ENCODE data around the gene CEP76. TPM values are rescaled to one million over a fixed set of nuclear protein-coding genes. Genes with fewer than 3 reads are reported as not detected.

The CEP76 gene
- 6.6 TPM for polyA plus RNA-seq (2012; ENCODE audit: insufficient read length, low read depth)

GRCh38 chr18:12702221-12703095 lies at the start of gene CEP76, which contains the start of gene PSMG2:
Gene CEP76 (minus strand): TSS chr18:12702723. CDS start chr18:12702548, 175 bp downstream.
Gene PSMG2 (plus strand): TSS chr18:12703042. CDS start chr18:12703108, 66 bp downstream.
- TF ChIP-seq SIN3A (IDR thresholded peaks at IDR 0.05; ENCODE audit: borderline replicate concordance, insufficient read depth, low read length) (peak; percentile 30; the same call in 1 of the 2 replicates), TAF1 (IDR thresholded peaks at IDR 0.05; ENCODE audit: borderline replicate concordance, insufficient read depth, low read length) (peak; percentile 85; the same call in 1 of the 2 replicates), FOXP2 (optimal IDR thresholded peaks at IDR 0.05; ENCODE audit: borderline replicate concordance, extremely low read depth, extremely low read length, insufficient read depth) (peak; percentile 69), POLR2AphosphoS5 (IDR thresholded peaks at IDR 0.05; ENCODE audit: low read depth, low read length) (peak; percentile 77; the same call in 1 of the 2 replicates), REST (IDR thresholded peaks at IDR 0.05; ENCODE audit: insufficient read depth in 1 of 2, low read depth in 2 of 2, low read length in 2 of 2) (0 out of 4 replicates have a peak, but pooled peaks of 1 of the 2 experiments have one; percentile 29)

GRCh38 chr18:12751891-12752290 lies 49.4 kb upstream of the CEP76 start:
- TF ChIP-seq TAF1 (IDR thresholded peaks at IDR 0.05; ENCODE audit: borderline replicate concordance, insufficient read depth, low read length) (no peak), POLR2AphosphoS5 (IDR thresholded peaks at IDR 0.05; ENCODE audit: low read depth, low read length) (no peak), SIN3A (IDR thresholded peaks at IDR 0.05; ENCODE audit: borderline replicate concordance, insufficient read depth, low read length) (no peak), REST (IDR thresholded peaks at IDR 0.05; ENCODE audit: insufficient read depth in 1 of 2, low read depth in 2 of 2, low read length in 2 of 2) (no peak), FOXP2 (optimal IDR thresholded peaks at IDR 0.05; ENCODE audit: borderline replicate concordance, extremely low read depth, extremely low read length, insufficient read depth) (no peak)

- no peak for TF ChIP-seq TAF1 (IDR thresholded peaks at IDR 0.05; ENCODE audit: borderline replicate concordance, insufficient read depth, low read length)
- TF ChIP-seq REST (IDR thresholded peaks at IDR 0.05; ENCODE audit: insufficient read depth in 1 of 2, low read depth in 2 of 2, low read length in 2 of 2): no peak
- no peak for TF ChIP-seq SIN3A (IDR thresholded peaks at IDR 0.05; ENCODE audit: borderline replicate concordance, insufficient read depth, low read length)
- TF ChIP-seq POLR2AphosphoS5 (IDR thresholded peaks at IDR 0.05; ENCODE audit: low read depth, low read length): no peak
- no peak for TF ChIP-seq FOXP2 (optimal IDR thresholded peaks at IDR 0.05; ENCODE audit: borderline replicate concordance, extremely low read depth, extremely low read length, insufficient read depth)
Measured at GRCh38 chr18:12751503-12751884, 49.0 kb upstream of the CEP76 start.

- TF ChIP-seq SIN3A (IDR thresholded peaks at IDR 0.05; ENCODE audit: borderline replicate concordance, insufficient read depth, low read length) (no peak), REST (IDR thresholded peaks at IDR 0.05; ENCODE audit: insufficient read depth in 1 of 2, low read depth in 2 of 2, low read length in 2 of 2) (no peak), POLR2AphosphoS5 (IDR thresholded peaks at IDR 0.05; ENCODE audit: low read depth, low read length) (no peak), FOXP2 (optimal IDR thresholded peaks at IDR 0.05; ENCODE audit: borderline replicate concordance, extremely low read depth, extremely low read length, insufficient read depth) (no peak)
Measured at GRCh38 chr18:12750715-12751502, 48.4 kb upstream of the CEP76 start.
